Panc1 (cell line): Measurements from ENCODE around the gene SMCHD1. TPM values are rescaled to one million over a fixed set of nuclear protein-coding genes. Genes with fewer than 3 reads are reported as not detected.

Source experiments
- ATAC-seq: fragments of 200-7000 bp; cut with Tn5 transposase; 2 replicates; pipeline ENCODE4 v1.9.1; 2020; ENCODE audit warnings: mild to moderate bottlenecking, moderate library complexity
- BruUV-seq: library from RNA; stranded (reverse); fragments of 400-500 nt; replicated peaks from 2 replicates; lab custom pipeline; 2021; lab: Mats Ljungman, UMichigan
- CTCF ChIA-PET: fragments of 300-600 bp; sonication (Branson Sonifier 250); formaldehyde crosslinking; loops from one replicate; lab custom pipeline; 2022; ENCODE audit warnings: antibody characterized with exemption; lab: Charles Lee
- POLR2A ChIA-PET: fragments of 300-600 bp; sonication (Branson Sonifier 250); formaldehyde crosslinking; loops from one replicate; lab custom pipeline; 2022; ENCODE audit warnings: antibody characterized with exemption; lab: Charles Lee
- DNase-seq: peaks from one replicate; pipeline ENCODE4 v3.0.0-alpha.2; 2010; ENCODE audit warnings: low read depth, low spot score
- H3K27ac ChIP-seq: 2 replicates; pipeline ENCODE4 v1.5.1; 2011; ENCODE audit warnings: mild to moderate bottlenecking, low read length, inconsistent platforms
- H3K27me3 ChIP-seq: fragments of 200-500 bp; sonication (Bioruptor generic); 2 replicates; pipeline ENCODE4 v1.6.0; 2014; ENCODE audit warnings: low read length, inconsistent platforms; ENCODE audit not compliant: control insufficient read depth, insufficient read depth
- H3K36me3 ChIP-seq: fragments of 200-500 bp; sonication (Bioruptor generic); 2 replicates; pipeline ENCODE4 v1.5.1; 2014; ENCODE audit warnings: inconsistent platforms, mild to moderate bottlenecking, low read length, moderate library complexity; ENCODE audit not compliant: control insufficient read depth, insufficient read depth
- H3K4me1 ChIP-seq: 2 replicates; pipeline ENCODE4 v1.5.1; 2011; ENCODE audit warnings: inconsistent platforms, mild to moderate bottlenecking, low read length, moderate library complexity; ENCODE audit not compliant: control insufficient read depth, insufficient read depth
- H3K4me3 ChIP-seq, 2 experiments: 2 replicates each; pipeline ENCODE4 v1.5.1; 2011 to 2012; ENCODE audit warnings: low read depth in 2 of 2, low read length in 2 of 2, mild to moderate bottlenecking in 2 of 2, inconsistent platforms in 1 of 2, moderate library complexity in 1 of 2
- H3K9me3 ChIP-seq: fragments of 200-500 bp; sonication (Bioruptor generic); 2 replicates; pipeline ENCODE4 v1.5.1; 2014; ENCODE audit warnings: low read depth, mild to moderate bottlenecking, inconsistent platforms, low read length, moderate library complexity; ENCODE audit not compliant: control insufficient read depth, insufficient read depth
- POLR2AphosphoS5 ChIP-seq: IDR thresholded peaks from 2 replicates; pipeline ENCODE4 v1.6.1; 2012; ENCODE audit warnings: mild to moderate bottlenecking, low read depth, low read length, moderate library complexity
- SIN3A ChIP-seq: IDR thresholded peaks from 2 replicates; pipeline ENCODE4 v1.6.1; 2012; ENCODE audit warnings: low read depth, mild to moderate bottlenecking, low read length, moderate library complexity, borderline replicate concordance; ENCODE audit not compliant: insufficient read depth
- TCF7L2 ChIP-seq: IDR thresholded peaks from 2 replicates; pipeline ENCODE4 v1.6.1; 2011; ENCODE audit warnings: mild to moderate bottlenecking, low read depth, low read length, inconsistent platforms
- in situ Hi-C: cut with HindIII; loops from 2 replicates; pipeline ENCODE4 v1.10.0; 2016; ENCODE audit warnings: low sequenced_read_pairs, low pct_unique_long_range_greater_than_20kb
- intact Hi-C: fragments of 100-400 bp; cut with micrococcal nuclease; formaldehyde crosslinking; loops from one replicate; pipeline ENCODE4 v1.10.0; 2022; ENCODE audit not compliant: unreplicated experiment
- total RNA-seq: library from RNA; stranded (reverse); gene quantifications from one replicate; pipeline ENCODE4 v1.2.1, GENCODE V29; 2021; ENCODE audit not compliant: unreplicated experiment
- TF ChIP-seq, protein P1 (sequence below), 2 experiments: IDR thresholded peaks; 2 replicates each; pipeline ENCODE4 v1.6.1; 2011 to 2012; ENCODE audit warnings: low read depth in 2 of 2, control low read depth in 1 of 2, low read length in 1 of 2, mild to moderate bottlenecking in 1 of 2, moderate library complexity in 1 of 2; ENCODE audit not compliant: insufficient read depth in 1 of 2
- TF ChIP-seq, protein P2 (sequence below): fragments of 450-650 bp; IDR thresholded peaks from 2 replicates; pipeline ENCODE4 v1.5.1; 2017; ENCODE audit warnings: mild to moderate bottlenecking

Gene SMCHD1
- total RNA-seq, 1 experiment from 2014 or later, result 40.9 TPM

DNA sequence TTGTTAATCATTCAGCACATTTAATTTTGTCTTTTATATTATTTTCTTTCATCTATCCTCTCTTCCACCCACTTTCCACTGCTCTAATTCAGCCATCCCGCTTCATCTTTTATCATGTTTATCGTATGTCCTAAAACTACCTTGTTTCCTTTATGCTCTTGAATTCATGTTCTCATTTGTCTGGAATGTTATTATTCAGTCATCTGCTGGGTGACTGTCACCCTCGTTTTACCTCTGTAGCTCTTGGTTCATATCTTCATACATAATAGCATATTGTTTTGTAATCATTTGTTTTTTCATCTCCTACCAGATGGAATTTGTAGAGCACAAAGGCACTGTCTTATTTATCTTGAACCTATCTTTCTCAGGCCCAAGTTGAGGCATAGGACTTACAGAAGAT, 37.0 kb downstream of the SMCHD1 start:
- CTCF ChIA-PET, result no interaction called here
- POLR2A ChIA-PET, result no interaction called here
- Histone ChIP-seq H3K36me3 (peaks cover 30% of the 10 kb centered on the region), H3K27me3 (no peaks in the 10 kb centered on the region), H3K27ac (no peak overlapping the region), H3K4me1 (no peaks in the 10 kb centered on the region), H3K4me3 (no peak overlapping the region), H3K9me3 (no peaks in the 10 kb centered on the region)
- ATAC-seq, result no peak
- DNase-seq, result no peak
- in situ Hi-C loops (no loop called here), intact Hi-C loops (no loop called here)
- TF ChIP-seq SIN3A, result no peak
- no peak for TF ChIP-seq TCF7L2
- BruUV-seq, result no TSS peak

DNA sequence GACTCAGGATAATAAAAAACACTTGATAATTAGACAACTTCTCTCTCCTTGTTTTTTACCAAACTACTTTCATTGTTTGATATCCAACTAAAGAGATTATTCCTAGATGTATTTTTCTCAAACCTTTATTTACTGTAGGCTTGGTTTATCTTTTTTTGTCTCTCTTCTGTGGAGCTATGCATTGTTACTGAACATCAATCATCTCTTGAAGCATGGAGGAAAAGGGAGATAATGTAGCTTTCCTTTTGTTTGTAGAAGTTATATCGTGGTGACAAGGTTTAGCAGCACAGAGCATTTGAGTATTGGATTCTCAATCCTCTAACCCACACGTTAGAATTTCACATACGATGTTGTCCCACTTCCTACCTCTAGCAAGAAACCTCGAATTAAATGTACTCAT, 41.7 kb downstream of the SMCHD1 start:
- CTCF ChIA-PET, result no interaction called here
- no peak for ATAC-seq

DNA sequence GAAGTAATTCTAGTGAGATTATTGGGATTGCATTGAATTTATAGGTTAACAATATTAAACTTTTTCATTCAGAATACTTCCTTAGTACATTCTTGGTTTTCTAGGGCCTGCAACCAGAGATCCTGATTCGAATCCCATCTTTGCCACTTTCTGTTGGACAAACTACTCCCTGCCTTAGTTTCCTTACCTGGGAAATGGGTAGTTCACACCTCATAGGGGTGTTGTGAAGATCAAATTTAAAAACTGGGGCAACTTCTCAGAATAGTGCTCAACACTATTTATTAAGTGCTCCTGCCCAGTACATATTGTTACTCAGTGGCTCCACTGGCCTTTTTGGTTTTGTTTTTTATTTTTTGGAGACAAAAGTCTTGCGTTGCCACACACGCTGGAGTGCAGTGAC, 43.5 kb downstream of the SMCHD1 start:
- CTCF ChIA-PET, result no interaction called here

More for the DNA sequence above, 41.7 kb downstream of the SMCHD1 start:
- H3K27me3 ChIP-seq, result no peaks in the 10 kb centered on the region
- H3K36me3 ChIP-seq, result peaks cover 49% of the 10 kb centered on the region
- TF ChIP-seq SIN3A, result no peak
- TF ChIP-seq, protein P1, sequence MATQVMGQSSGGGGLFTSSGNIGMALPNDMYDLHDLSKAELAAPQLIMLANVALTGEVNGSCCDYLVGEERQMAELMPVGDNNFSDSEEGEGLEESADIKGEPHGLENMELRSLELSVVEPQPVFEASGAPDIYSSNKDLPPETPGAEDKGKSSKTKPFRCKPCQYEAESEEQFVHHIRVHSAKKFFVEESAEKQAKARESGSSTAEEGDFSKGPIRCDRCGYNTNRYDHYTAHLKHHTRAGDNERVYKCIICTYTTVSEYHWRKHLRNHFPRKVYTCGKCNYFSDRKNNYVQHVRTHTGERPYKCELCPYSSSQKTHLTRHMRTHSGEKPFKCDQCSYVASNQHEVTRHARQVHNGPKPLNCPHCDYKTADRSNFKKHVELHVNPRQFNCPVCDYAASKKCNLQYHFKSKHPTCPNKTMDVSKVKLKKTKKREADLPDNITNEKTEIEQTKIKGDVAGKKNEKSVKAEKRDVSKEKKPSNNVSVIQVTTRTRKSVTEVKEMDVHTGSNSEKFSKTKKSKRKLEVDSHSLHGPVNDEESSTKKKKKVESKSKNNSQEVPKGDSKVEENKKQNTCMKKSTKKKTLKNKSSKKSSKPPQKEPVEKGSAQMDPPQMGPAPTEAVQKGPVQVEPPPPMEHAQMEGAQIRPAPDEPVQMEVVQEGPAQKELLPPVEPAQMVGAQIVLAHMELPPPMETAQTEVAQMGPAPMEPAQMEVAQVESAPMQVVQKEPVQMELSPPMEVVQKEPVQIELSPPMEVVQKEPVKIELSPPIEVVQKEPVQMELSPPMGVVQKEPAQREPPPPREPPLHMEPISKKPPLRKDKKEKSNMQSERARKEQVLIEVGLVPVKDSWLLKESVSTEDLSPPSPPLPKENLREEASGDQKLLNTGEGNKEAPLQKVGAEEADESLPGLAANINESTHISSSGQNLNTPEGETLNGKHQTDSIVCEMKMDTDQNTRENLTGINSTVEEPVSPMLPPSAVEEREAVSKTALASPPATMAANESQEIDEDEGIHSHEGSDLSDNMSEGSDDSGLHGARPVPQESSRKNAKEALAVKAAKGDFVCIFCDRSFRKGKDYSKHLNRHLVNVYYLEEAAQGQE (IDR thresholded peaks at IDR 0.05; ENCODE audit: insufficient read depth in 1 of 2, low read depth in 2 of 2, low read length in 1 of 2), result no peak
- TF ChIP-seq, protein P2, sequence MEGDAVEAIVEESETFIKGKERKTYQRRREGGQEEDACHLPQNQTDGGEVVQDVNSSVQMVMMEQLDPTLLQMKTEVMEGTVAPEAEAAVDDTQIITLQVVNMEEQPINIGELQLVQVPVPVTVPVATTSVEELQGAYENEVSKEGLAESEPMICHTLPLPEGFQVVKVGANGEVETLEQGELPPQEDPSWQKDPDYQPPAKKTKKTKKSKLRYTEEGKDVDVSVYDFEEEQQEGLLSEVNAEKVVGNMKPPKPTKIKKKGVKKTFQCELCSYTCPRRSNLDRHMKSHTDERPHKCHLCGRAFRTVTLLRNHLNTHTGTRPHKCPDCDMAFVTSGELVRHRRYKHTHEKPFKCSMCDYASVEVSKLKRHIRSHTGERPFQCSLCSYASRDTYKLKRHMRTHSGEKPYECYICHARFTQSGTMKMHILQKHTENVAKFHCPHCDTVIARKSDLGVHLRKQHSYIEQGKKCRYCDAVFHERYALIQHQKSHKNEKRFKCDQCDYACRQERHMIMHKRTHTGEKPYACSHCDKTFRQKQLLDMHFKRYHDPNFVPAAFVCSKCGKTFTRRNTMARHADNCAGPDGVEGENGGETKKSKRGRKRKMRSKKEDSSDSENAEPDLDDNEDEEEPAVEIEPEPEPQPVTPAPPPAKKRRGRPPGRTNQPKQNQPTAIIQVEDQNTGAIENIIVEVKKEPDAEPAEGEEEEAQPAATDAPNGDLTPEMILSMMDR, result no peak
- no peak for TF ChIP-seq TCF7L2
- TF ChIP-seq POLR2AphosphoS5, result no peak
- no peak overlapping the region for H3K4me3 ChIP-seq
- in situ Hi-C loops (no loop called here), intact Hi-C loops (no loop called here)
- no peak for DNase-seq
- H3K27ac ChIP-seq, result no peak overlapping the region
- no peaks in the 10 kb centered on the region for H3K9me3 ChIP-seq
- no peaks in the 10 kb centered on the region for H3K4me1 ChIP-seq
- no TSS peak for BruUV-seq
- POLR2A ChIA-PET, result interaction anchor here (0.5 kb wide), 1 partner anchor 425 kb away, joined by 6 read pairs; no protein-coding TSS in a partner anchor

More for the DNA sequence above, 43.5 kb downstream of the SMCHD1 start:
- H3K27me3 ChIP-seq, result no peaks in the 10 kb centered on the region
- H3K4me3 ChIP-seq, result no peak overlapping the region
- no peak overlapping the region for H3K27ac ChIP-seq
- H3K36me3 ChIP-seq, result peaks cover 58% of the 10 kb centered on the region
- TF ChIP-seq, protein P1 (IDR thresholded peaks at IDR 0.05; ENCODE audit: insufficient read depth in 1 of 2, low read depth in 2 of 2, low read length in 1 of 2), result no peak
- TF ChIP-seq TCF7L2 (no peak), SIN3A (no peak), POLR2AphosphoS5 (no peak)
- TF ChIP-seq, protein P2, result no peak
- H3K9me3 ChIP-seq, result no peaks in the 10 kb centered on the region
- intact Hi-C loops, result no loop called here
- POLR2A ChIA-PET, result no interaction called here
- BruUV-seq, result no TSS peak
- DNase-seq, result no peak
- in situ Hi-C loops, result no loop called here
- H3K4me1 ChIP-seq, result no peaks in the 10 kb centered on the region
- ATAC-seq, result no peak
